ENCODE results near the gene ATP5MK. TPM values are rescaled to one million over a fixed set of nuclear protein-coding genes. Genes with fewer than 3 reads are reported as not detected.

Gene ATP5MK
- total and polyA plus RNA-seq, 11 donors = 747 to 5,274 (median 1,185) TPM

DNA sequence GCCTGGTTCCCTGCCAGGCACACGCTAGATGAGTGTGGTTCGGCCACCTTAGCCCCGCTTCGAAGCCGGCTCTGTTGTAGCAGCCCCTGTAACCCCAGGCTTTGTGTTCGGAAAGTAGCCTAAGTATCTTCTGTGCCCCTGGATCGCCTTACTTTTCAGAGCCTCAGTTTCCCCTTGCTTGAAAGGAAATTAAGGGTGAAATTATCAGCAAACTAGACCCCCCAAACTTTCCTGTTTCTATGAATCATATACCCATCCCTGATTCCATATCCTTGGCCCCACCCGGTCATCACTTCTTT, 463 bp upstream of the ATP5MK start:
- DNase-seq = no peak

DNA sequence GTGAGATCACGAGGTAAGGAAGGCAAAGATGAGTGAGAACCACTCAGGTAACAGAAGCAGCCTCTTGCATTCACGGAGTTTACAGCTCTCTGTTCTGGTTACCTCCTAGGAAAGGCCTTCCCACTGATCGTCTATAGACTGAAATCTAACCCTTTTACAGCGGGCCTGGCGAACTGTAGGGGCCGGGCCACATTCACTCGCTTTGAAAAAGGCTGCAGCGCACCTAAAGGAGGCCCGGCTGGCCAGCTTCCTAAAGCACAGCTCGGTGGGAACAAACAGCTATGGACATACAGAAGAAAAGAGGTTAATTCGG, 565 bp downstream of the ATP5MK start:
- TF ChIP-seq, protein P1, sequence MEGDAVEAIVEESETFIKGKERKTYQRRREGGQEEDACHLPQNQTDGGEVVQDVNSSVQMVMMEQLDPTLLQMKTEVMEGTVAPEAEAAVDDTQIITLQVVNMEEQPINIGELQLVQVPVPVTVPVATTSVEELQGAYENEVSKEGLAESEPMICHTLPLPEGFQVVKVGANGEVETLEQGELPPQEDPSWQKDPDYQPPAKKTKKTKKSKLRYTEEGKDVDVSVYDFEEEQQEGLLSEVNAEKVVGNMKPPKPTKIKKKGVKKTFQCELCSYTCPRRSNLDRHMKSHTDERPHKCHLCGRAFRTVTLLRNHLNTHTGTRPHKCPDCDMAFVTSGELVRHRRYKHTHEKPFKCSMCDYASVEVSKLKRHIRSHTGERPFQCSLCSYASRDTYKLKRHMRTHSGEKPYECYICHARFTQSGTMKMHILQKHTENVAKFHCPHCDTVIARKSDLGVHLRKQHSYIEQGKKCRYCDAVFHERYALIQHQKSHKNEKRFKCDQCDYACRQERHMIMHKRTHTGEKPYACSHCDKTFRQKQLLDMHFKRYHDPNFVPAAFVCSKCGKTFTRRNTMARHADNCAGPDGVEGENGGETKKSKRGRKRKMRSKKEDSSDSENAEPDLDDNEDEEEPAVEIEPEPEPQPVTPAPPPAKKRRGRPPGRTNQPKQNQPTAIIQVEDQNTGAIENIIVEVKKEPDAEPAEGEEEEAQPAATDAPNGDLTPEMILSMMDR (IDR thresholded peaks at IDR 0.05) = no peak
- TF ChIP-seq POLR2A (IDR thresholded peaks at IDR 0.05) = no peak
- WGBS, 4 donors = 1 to 3% (median 2%) methylated on average over 10 to 11 of the region's 11 CpGs
- intact Hi-C loops (cut with DNase I) = no loop called here
- peaks cover 3 to 42% (median 32%) of the 10 kb centered on the region in 12 donors for H3K4me1 ChIP-seq
- peak overlapping the region in 11 of 12 donors; percentile 84 to 98 (median 93) for H3K27ac ChIP-seq
- peaks cover 3 to 63% (median 44%) of the 10 kb centered on the region in 9 donors for H3K36me3 ChIP-seq
- H3K9me3 ChIP-seq = no peaks in the 10 kb centered on the region
- peak overlapping the region; percentile 62 to 99 (median 92) for H3K4me3 ChIP-seq
- ATAC-seq (peak; percentile 4 to 26 (median 20)), DNase-seq (no peak)
- H3K27me3 ChIP-seq = no peaks in the 10 kb centered on the region

More for the DNA sequence above, 463 bp upstream of the ATP5MK start:
- WGBS, 4 donors = 0 to 1% (median 0%) methylated on average over 4 to 8 of the region's 8 CpGs
- no peak for ATAC-seq
- Histone ChIP-seq H3K36me3 (peaks cover 0 to 63% (median 44%) of the 10 kb centered on the region in 9 donors), H3K27ac (peak overlapping the region in 11 of 12 donors; percentile 50 to 98 (median 93)), H3K27me3 (no peaks in the 10 kb centered on the region), H3K4me1 (peaks cover 3 to 42% (median 32%) of the 10 kb centered on the region in 12 donors), H3K4me3 (peak overlapping the region; percentile 62 to 99 (median 92)), H3K9me3 (no peaks in the 10 kb centered on the region)
- intact Hi-C loops (cut with DNase I) = no loop called here
- no peak for TF ChIP-seq POLR2A (IDR thresholded peaks at IDR 0.05)
- TF ChIP-seq, protein P1 (IDR thresholded peaks at IDR 0.05) = no peak

DNA sequence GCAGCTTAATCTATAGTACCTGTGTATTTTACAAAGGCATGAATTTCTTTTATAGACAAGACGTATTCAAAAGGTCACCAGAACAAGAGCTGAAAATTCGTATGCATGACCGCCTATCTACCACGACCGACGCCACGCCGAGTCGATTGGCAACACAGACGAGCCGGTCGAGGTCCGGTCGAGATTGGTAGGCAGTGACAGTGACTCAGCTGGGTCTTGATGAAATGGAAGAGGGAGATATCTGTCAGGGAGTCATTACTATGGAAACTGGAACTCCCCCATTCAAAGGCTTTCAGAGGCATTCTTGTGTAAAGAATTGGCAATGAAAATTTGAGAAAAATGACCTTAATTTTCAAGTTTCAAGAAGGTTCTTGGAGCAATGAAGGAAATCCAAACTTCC, 2.1 kb downstream of the ATP5MK start:
- peaks cover 3 to 43% (median 32%) of the 10 kb centered on the region in 12 donors for H3K4me1 ChIP-seq
- no peaks in the 10 kb centered on the region for H3K27me3 ChIP-seq
- intact Hi-C loops (cut with DNase I) = no loop called here
- ATAC-seq (no peak), DNase-seq (no peak)
- 77 to 85% (median 83%) methylated on average over 14 of the region's 14 CpGs for WGBS, 4 donors
- peak overlapping the region in 2 of 12 donors; percentile 8 to 12 for H3K4me3 ChIP-seq
- TF ChIP-seq, protein P1 (IDR thresholded peaks at IDR 0.05) = no peak
- no peak for TF ChIP-seq POLR2A (IDR thresholded peaks at IDR 0.05)
- H3K36me3 ChIP-seq = peaks cover 0 to 63% (median 44%) of the 10 kb centered on the region in 9 donors
- no peak overlapping the region for H3K27ac ChIP-seq
- H3K9me3 ChIP-seq = no peaks in the 10 kb centered on the region

DNA sequence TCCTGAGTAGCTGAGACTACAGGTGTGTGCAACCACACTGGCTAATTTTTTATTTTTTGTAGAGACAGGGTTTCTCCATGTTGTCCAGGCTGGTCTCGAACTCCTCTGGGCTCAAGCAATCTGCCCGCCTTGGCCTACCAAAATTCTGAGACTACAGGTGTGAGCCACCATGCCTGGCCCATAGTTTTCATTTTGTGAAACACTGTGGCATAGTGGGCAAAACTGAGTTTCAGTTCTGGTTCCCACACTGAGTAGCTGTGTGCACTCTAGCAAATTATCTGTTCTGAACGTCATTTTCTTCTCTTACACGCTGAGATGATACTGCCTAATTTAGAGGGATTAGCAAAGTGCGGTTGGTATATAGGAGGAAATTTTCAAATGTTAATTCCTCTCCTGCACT, 13.5 kb downstream of the ATP5MK start:
- Histone ChIP-seq H3K9me3 (no peaks in the 10 kb centered on the region), H3K27me3 (no peaks in the 10 kb centered on the region), H3K27ac (no peak overlapping the region), H3K4me3 (no peak overlapping the region), H3K36me3 (peaks cover 0 to 100% (median 94%) of the 10 kb centered on the region in 9 donors), H3K4me1 (no peaks in the 10 kb centered on the region)
- intact Hi-C loops (cut with DNase I) = no loop called here
- WGBS, 4 donors = 92 to 97% (median 95%) methylated on average over 5 of the region's 5 CpGs
- no peak for ATAC-seq
- no peak for DNase-seq
- TF ChIP-seq, protein P1 (IDR thresholded peaks at IDR 0.05) = no peak
- TF ChIP-seq POLR2A (IDR thresholded peaks at IDR 0.05) = no peak
